HS-27A (cell line): ENCODE measurements around the gene NME3.
"Not testable (repeated sequence)": the region's sequence is repeated elsewhere in the genome, so short reads cannot be mapped to it uniquely, and the experiment has no call there.

Experiments
- DNase-seq: peaks from one replicate; pipeline ENCODE4 v3.0.0-alpha.2; 2012; ENCODE audit warnings: low read depth, missing footprints

Gene NME3

GRCh38 chr16:1771188-1771863 lies at the start of gene NME3:
NME3 (minus strand) TSS chr16:1771543; CDS start chr16:1771534, 9 bp downstream.
- no peak for DNase-seq

- no peak for DNase-seq
Observed at GRCh38 chr16:1820946-1821290, 49.6 kb upstream of the NME3 start.

- DNase-seq = no peak
Observed at GRCh38 chr16:1820096-1820945, 49.0 kb upstream of the NME3 start.

GRCh38 chr16:1819611-1820010 lies 48.3 kb upstream of the NME3 start:
- no peak for DNase-seq

- DNase-seq = no peak
Observed at GRCh38 chr16:1818873-1819525, 47.7 kb upstream of the NME3 start.

- DNase-seq = no peak
Observed at GRCh38 chr16:1818204-1818872, 47.0 kb upstream of the NME3 start.

GRCh38 chr16:1817716-1818115 lies 46.4 kb upstream of the NME3 start:
- DNase-seq = no peak

GRCh38 chr16:1817276-1817589 lies 45.9 kb upstream of the NME3 start:
- no peak for DNase-seq

GRCh38 chr16:1816396-1817275 lies 45.3 kb upstream of the NME3 start:
- DNase-seq = no peak

GRCh38 chr16:1815461-1815860 lies 44.1 kb upstream of the NME3 start:
- DNase-seq = no peak

GRCh38 chr16:1812732-1813163 lies 41.4 kb upstream of the NME3 start:
- no peak for DNase-seq

- DNase-seq = no peak
Observed at GRCh38 chr16:1810536-1810935, 39.2 kb upstream of the NME3 start.

GRCh38 chr16:1810106-1810505 lies 38.8 kb upstream of the NME3 start:
- DNase-seq = no peak

- DNase-seq = no peak
Observed at GRCh38 chr16:1809281-1809801, 38.0 kb upstream of the NME3 start.

GRCh38 chr16:1808691-1809090 lies 37.3 kb upstream of the NME3 start:
- no peak for DNase-seq

- DNase-seq = no peak
Observed at GRCh38 chr16:1807626-1808025, 36.3 kb upstream of the NME3 start.

GRCh38 chr16:1800701-1801100 lies 29.4 kb upstream of the NME3 start:
- DNase-seq = no peak

GRCh38 chr16:1799263-1799662 lies 27.9 kb upstream of the NME3 start:
- not testable (repeated sequence) for DNase-seq

- DNase-seq = no peak
Observed at GRCh38 chr16:1794908-1795666, 23.7 kb upstream of the NME3 start.

- DNase-seq = no peak
Observed at GRCh38 chr16:1794221-1794871, 23.0 kb upstream of the NME3 start.
